ENCODE data around the gene SEMA3D.

SEMA3D gene

DNA sequence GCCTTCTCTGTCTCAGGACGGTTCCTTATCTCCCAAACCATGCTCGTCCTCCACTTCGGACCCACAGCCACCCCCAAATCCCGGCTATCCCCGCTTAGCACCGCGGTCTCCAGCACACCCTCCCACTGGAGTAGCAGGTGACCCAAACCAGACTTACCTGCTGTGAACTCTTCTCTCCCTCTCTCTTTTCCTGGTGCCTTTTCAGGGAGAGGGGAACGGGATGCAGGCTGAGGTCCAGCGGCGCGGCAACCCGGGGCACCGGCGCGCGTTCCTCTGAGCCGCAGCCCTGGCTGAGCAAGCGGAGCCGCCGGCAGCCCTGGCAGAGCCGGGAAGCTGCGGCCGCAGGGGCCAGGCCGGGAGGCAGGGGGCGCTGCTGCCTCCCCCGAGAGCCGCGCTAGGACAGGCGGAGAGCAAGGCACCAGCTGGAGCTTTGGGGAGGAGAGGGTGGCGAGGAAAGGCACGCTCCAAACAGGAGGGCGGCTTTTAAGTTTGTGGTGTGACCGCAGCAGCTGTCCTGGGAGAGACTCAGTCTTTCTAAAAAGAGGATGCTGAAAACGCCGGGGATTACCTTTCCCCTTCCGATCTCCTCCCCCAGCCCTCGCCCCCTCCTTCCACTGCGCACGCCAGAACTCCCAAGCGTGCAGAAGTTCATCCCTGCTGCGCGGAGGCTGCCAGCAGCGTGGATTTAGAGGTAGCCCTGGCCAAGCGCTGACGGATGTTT lies at the start of gene SEMA3D:
SEMA3D (minus strand) TSS at position 536 of the 721 bp plus-strand sequence. CDS start 65,165 bp downstream, outside the sequence.
- in situ Hi-C loops (cut with MboI; ENCODE audit: low sequenced_read_pairs): no loop called here
- peak; percentile 80 to 84 for DNase-seq (ENCODE audit: low spot score in 2 of 2)
- Histone ChIP-seq H3K36me3 (replicated peaks) (no peaks in the 10 kb centered on the region), H3K27me3 (ENCODE audit: low read depth) (no peaks in the 10 kb centered on the region; the same call in 1 of the 2 replicates), H3K4me3 (peak within 1 kb of the TSS; percentile 56), H3K4me1 (no peaks in the 10 kb centered on the region; the same call in none of the 2 replicates), H3K9me3 (no peaks in the 10 kb centered on the region)

DNA sequence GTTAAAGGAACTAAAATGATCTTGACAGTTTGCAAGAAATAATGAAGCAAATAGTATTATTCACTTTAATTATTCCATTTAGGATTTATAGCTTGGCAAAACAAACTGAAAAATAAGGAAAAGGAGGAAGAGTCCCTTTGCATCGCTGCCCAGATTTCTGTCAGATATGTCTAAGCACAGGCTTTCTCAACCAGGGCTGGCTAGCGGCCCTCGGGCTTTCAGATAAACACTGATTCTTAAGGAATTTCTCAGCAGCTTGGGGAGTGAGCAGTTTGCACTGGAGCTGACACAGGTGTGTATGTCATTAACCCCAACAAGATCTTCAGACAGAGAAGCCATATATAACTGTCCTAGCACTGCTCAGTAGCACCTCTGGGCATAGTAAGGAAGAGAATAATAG lies 47.9 kb upstream of the SEMA3D start:
- no peaks in the 10 kb centered on the region for H3K36me3 ChIP-seq (replicated peaks)
- H3K9me3 ChIP-seq: no peaks in the 10 kb centered on the region
- no peak for DNase-seq (ENCODE audit: low spot score in 2 of 2)
- no peaks in the 10 kb centered on the region for H3K27me3 ChIP-seq (ENCODE audit: low read depth)
- no peaks in the 10 kb centered on the region for H3K4me1 ChIP-seq
- in situ Hi-C loops (cut with MboI; ENCODE audit: low sequenced_read_pairs): no loop called here
- H3K4me3 ChIP-seq: no peak overlapping the region

GRCh38 chr7:85232068-85232467 lies 45.2 kb upstream of the SEMA3D start:
- no peak for DNase-seq (ENCODE audit: low spot score in 2 of 2)
- Histone ChIP-seq H3K36me3 (replicated peaks) (no peaks in the 10 kb centered on the region), H3K27me3 (ENCODE audit: low read depth) (no peaks in the 10 kb centered on the region), H3K4me1 (no peaks in the 10 kb centered on the region), H3K9me3 (no peaks in the 10 kb centered on the region), H3K4me3 (no peak overlapping the region)
- in situ Hi-C loops (cut with MboI; ENCODE audit: low sequenced_read_pairs): no loop called here

DNA sequence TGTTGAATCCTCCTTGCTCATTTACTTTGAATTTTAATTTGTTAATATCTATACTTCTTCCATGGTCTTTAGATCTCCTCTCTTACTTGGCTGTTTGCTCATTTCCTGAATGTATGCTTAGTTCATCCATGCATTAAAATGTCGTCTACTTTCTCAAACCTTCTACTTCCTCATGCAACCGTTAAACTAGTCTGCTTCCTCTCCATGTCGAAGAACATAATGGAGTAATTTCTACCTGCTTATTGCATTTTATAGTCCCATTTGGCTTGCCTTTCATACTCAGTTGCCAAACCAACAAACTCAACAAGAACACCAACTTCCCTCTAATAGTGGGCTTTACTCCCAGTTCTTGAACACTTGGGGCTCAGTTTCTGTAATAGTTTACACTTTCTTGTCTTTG lies 43.8 kb upstream of the SEMA3D start:
- in situ Hi-C loops (cut with MboI; ENCODE audit: low sequenced_read_pairs): no loop called here
- Histone ChIP-seq H3K27me3 (ENCODE audit: low read depth) (no peaks in the 10 kb centered on the region), H3K4me3 (no peak overlapping the region), H3K4me1 (no peaks in the 10 kb centered on the region), H3K9me3 (no peaks in the 10 kb centered on the region), H3K36me3 (replicated peaks) (no peaks in the 10 kb centered on the region)
- no peak for DNase-seq (ENCODE audit: low spot score in 2 of 2)

DNA sequence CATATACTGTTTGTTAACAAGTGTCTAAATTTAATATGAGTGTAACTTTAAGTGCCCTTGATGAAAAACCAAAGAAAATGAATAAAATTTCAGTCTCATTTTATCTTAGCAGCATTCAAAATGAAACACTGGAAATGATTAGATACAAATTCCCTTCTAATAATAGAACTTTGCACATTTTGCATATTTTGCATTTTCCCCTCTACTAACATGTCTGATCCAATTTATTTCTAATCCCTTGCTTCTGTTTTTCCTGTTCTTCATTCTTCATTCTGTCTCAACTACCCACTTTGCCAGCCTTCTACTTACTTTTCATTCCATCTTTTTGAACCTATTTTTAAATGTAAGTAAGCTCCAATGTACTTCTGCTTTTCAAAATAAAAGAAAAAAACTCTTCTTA lies 42.7 kb upstream of the SEMA3D start:
- no peak overlapping the region for H3K4me3 ChIP-seq
- in situ Hi-C loops (cut with MboI; ENCODE audit: low sequenced_read_pairs): no loop called here
- no peaks in the 10 kb centered on the region for H3K27me3 ChIP-seq (ENCODE audit: low read depth)
- H3K36me3 ChIP-seq (replicated peaks): no peaks in the 10 kb centered on the region
- H3K4me1 ChIP-seq: no peaks in the 10 kb centered on the region
- H3K9me3 ChIP-seq: no peaks in the 10 kb centered on the region
- no peak for DNase-seq (ENCODE audit: low spot score in 2 of 2)

GRCh38 chr7:85226361-85227085 lies 39.7 kb upstream of the SEMA3D start:
- Histone ChIP-seq H3K9me3 (no peaks in the 10 kb centered on the region), H3K36me3 (replicated peaks) (no peaks in the 10 kb centered on the region), H3K4me3 (no peak overlapping the region), H3K4me1 (no peaks in the 10 kb centered on the region), H3K27me3 (ENCODE audit: low read depth) (no peaks in the 10 kb centered on the region)
- in situ Hi-C loops (cut with MboI; ENCODE audit: low sequenced_read_pairs): no loop called here
- no peak for DNase-seq (ENCODE audit: low spot score in 2 of 2)

DNA sequence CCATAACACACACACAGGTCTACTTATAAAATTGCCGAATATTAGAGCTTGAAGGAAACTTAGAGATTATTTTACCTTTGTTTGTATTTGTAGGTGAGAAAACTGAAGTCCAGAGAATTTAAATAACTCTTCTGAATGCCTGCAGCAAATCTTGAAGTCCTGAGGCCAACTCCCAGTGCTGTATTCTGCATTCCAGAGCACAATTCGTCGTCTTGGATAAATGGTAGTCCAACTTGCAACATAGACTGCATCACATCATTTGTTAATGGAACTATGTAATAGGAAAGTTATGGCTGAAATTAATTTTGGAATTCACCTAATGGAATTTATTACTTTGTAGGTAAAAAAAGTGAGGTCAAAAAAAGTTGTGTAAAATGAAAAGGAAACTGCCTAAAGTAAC lies 37.3 kb upstream of the SEMA3D start:
- in situ Hi-C loops (cut with MboI; ENCODE audit: low sequenced_read_pairs): no loop called here
- H3K9me3 ChIP-seq: no peaks in the 10 kb centered on the region
- no peaks in the 10 kb centered on the region for H3K27me3 ChIP-seq (ENCODE audit: low read depth)
- DNase-seq (ENCODE audit: low spot score in 2 of 2): no peak
- H3K4me1 ChIP-seq: no peaks in the 10 kb centered on the region
- H3K36me3 ChIP-seq (replicated peaks): no peaks in the 10 kb centered on the region
- no peak overlapping the region for H3K4me3 ChIP-seq

GRCh38 chr7:85222522-85222921 lies 35.7 kb upstream of the SEMA3D start:
- in situ Hi-C loops (cut with MboI; ENCODE audit: low sequenced_read_pairs): no loop called here
- H3K4me1 ChIP-seq: no peaks in the 10 kb centered on the region
- no peaks in the 10 kb centered on the region for H3K9me3 ChIP-seq
- H3K36me3 ChIP-seq (replicated peaks): no peaks in the 10 kb centered on the region
- no peaks in the 10 kb centered on the region for H3K27me3 ChIP-seq (ENCODE audit: low read depth)
- DNase-seq (ENCODE audit: low spot score in 2 of 2): no peak
- no peak overlapping the region for H3K4me3 ChIP-seq

- in situ Hi-C loops (cut with MboI; ENCODE audit: low sequenced_read_pairs): no loop called here
- Histone ChIP-seq H3K36me3 (replicated peaks) (no peaks in the 10 kb centered on the region), H3K27me3 (ENCODE audit: low read depth) (no peaks in the 10 kb centered on the region), H3K9me3 (no peaks in the 10 kb centered on the region), H3K4me3 (no peak overlapping the region), H3K4me1 (no peaks in the 10 kb centered on the region)
- DNase-seq (ENCODE audit: low spot score in 2 of 2): no peak
These were observed 34.9 kb upstream of the SEMA3D start for GRCh38 chr7:85221796-85222195.

GRCh38 chr7:85220651-85221050 lies 33.8 kb upstream of the SEMA3D start:
- Histone ChIP-seq H3K4me1 (no peaks in the 10 kb centered on the region), H3K36me3 (replicated peaks) (no peaks in the 10 kb centered on the region), H3K4me3 (no peak overlapping the region), H3K9me3 (no peaks in the 10 kb centered on the region), H3K27me3 (ENCODE audit: low read depth) (no peaks in the 10 kb centered on the region)
- no peak for DNase-seq (ENCODE audit: low spot score in 2 of 2)
- in situ Hi-C loops (cut with MboI; ENCODE audit: low sequenced_read_pairs): no loop called here

DNA sequence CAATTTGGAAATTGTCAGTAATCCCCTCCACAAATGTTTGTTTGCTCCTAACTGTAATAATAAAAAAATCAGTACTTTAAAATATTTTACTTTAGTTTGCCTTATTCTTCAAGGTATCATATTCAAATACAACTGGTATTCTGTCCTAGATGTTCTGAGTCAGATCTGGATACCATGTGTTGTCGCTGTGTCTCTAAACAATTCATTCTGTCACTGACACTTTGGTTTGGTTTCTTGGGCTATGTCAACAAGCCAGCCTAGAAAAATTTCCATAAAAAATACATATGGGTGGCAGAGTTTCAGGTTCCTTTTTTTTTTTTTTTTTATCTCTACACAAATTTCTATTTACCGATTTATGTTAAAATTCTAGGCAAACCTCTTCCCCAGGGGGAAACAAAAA lies 33.2 kb upstream of the SEMA3D start:
- no peak for DNase-seq (ENCODE audit: low spot score in 2 of 2)
- Histone ChIP-seq H3K4me1 (no peaks in the 10 kb centered on the region), H3K4me3 (no peak overlapping the region), H3K36me3 (replicated peaks) (no peaks in the 10 kb centered on the region), H3K27me3 (ENCODE audit: low read depth) (no peaks in the 10 kb centered on the region), H3K9me3 (no peaks in the 10 kb centered on the region)
- in situ Hi-C loops (cut with MboI; ENCODE audit: low sequenced_read_pairs): no loop called here

DNA sequence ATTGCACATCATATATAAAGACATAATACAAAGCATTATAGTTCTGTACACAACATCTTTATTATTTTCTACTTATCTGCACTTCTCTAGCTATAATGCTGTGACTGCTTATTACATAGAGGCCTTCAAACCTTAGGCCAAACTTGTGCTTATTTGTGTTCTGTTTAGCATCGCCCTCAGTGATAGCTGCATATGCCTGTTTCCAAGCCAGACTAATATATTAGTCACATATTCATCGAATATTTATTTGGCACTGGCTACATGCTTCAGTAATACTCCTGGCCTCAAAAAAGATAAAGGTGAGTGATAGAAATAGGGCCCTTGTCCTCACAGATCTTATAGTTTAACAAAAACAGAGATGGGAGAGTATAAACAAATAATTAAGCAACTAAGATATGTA lies 30.2 kb upstream of the SEMA3D start:
- no peaks in the 10 kb centered on the region for H3K9me3 ChIP-seq
- in situ Hi-C loops (cut with MboI; ENCODE audit: low sequenced_read_pairs): no loop called here
- no peaks in the 10 kb centered on the region for H3K36me3 ChIP-seq (replicated peaks)
- H3K4me3 ChIP-seq: no peak overlapping the region
- no peaks in the 10 kb centered on the region for H3K27me3 ChIP-seq (ENCODE audit: low read depth)
- DNase-seq (ENCODE audit: low spot score in 2 of 2): no peak
- H3K4me1 ChIP-seq: no peaks in the 10 kb centered on the region

GRCh38 chr7:85215098-85215497 lies 28.2 kb upstream of the SEMA3D start:
- no peak for DNase-seq (ENCODE audit: low spot score in 2 of 2)
- in situ Hi-C loops (cut with MboI; ENCODE audit: low sequenced_read_pairs): no loop called here
- no peak overlapping the region for H3K4me3 ChIP-seq
- no peaks in the 10 kb centered on the region for H3K27me3 ChIP-seq (ENCODE audit: low read depth)
- no peaks in the 10 kb centered on the region for H3K36me3 ChIP-seq (replicated peaks)
- no peaks in the 10 kb centered on the region for H3K4me1 ChIP-seq
- no peaks in the 10 kb centered on the region for H3K9me3 ChIP-seq

- Histone ChIP-seq H3K4me1 (no peaks in the 10 kb centered on the region), H3K4me3 (no peak overlapping the region), H3K9me3 (no peaks in the 10 kb centered on the region), H3K27me3 (ENCODE audit: low read depth) (no peaks in the 10 kb centered on the region; the same call in 1 of the 2 replicates), H3K36me3 (replicated peaks) (no peaks in the 10 kb centered on the region)
- DNase-seq (ENCODE audit: low spot score in 2 of 2): no peak
- in situ Hi-C loops (cut with MboI; ENCODE audit: low sequenced_read_pairs): no loop called here
These were observed 26.6 kb upstream of the SEMA3D start for GRCh38 chr7:85213500-85213899.
